ENCODE measurements around the gene GAPDHS.

DNA sequence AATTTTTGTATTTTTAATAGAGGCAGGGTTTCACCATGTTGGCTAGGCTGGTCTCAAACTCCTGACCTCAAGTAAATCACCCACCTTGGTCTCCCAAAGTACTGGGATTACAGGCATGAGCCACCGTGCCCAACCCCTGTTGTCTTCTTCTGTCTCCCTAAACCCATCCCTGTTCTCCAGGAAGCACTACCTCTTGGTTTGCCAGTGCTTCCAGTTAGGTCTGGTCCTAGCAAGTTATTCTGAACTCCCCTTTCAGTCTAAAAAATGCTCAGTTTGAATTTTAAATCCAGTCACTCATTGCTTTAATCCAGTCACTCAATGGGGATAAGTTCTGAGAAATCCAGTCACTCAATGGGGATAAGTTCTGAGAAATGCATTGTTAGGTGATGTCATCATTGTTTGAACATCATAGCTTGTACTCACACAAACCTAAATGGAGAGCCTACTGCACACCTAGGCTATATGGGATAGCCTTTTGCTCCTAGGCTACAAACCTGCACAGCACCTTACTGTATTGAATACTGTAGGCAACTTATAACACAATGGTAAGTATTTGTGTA is 38.2 kb downstream of the GAPDHS start:
- TF ChIP-seq, protein P1, sequence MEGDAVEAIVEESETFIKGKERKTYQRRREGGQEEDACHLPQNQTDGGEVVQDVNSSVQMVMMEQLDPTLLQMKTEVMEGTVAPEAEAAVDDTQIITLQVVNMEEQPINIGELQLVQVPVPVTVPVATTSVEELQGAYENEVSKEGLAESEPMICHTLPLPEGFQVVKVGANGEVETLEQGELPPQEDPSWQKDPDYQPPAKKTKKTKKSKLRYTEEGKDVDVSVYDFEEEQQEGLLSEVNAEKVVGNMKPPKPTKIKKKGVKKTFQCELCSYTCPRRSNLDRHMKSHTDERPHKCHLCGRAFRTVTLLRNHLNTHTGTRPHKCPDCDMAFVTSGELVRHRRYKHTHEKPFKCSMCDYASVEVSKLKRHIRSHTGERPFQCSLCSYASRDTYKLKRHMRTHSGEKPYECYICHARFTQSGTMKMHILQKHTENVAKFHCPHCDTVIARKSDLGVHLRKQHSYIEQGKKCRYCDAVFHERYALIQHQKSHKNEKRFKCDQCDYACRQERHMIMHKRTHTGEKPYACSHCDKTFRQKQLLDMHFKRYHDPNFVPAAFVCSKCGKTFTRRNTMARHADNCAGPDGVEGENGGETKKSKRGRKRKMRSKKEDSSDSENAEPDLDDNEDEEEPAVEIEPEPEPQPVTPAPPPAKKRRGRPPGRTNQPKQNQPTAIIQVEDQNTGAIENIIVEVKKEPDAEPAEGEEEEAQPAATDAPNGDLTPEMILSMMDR (IDR thresholded peaks at IDR 0.05; ENCODE audit: poor library complexity), result no peak
- TF ChIP-seq EZH2phosphoT487 (IDR thresholded peaks at IDR 0.05; ENCODE audit: low read depth, severe bottlenecking, unreplicated experiment) (no peak), EZH2 (IDR thresholded peaks at IDR 0.05; ENCODE audit: borderline replicate concordance) (no peak)

All from hepatocyte (in vitro differentiated cells).